Limb (tissue), 2 donors: ENCODE data around the gene P2RX5.

Source experiments
- DNase-seq, 2 donors: peaks; one replicate each; pipeline ENCODE4 v3.0.0-alpha.2; 2016; ENCODE audit errors: extremely low spot score in 2 of 2

Gene P2RX5

DNA sequence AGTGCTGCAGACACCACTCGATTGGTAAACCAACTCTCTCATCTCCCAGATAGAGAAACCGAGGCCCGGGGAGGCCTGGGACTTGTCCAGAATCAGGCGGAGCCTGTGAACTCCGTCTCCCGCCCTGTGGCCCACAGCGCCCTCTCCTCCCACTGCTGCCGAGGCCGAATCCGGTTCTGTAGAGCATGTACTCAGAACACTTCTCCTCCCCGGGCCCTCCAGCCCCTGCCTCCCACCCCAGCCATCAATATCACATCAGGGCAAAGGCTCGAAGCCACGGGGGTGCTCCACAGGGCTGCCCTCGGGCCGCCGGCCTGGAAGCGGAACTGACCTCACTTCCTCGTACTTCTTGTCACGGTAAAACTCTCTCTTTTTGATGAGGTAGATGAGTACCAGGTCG is 14.4 kb downstream of the P2RX5 start:
- no peak for DNase-seq

DNA sequence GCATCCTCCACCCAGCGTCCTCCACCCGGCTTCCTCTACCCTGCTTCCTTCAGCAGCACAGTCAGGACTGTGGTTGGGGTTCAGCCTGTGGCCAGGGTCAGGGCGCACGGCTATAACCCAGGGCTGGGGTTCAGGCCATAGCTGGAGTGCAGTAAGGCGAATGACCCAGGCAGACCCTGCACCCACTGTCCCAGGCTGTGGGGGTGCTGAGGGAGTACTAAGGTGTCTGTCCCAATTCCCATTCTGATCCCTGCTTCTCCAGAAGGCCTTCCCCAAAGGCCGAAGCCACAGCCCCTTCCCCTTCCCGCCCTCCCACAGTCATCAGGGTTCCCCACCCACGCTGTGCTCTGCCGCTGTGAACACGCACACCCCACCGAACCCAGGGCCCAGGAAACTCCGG is 14.9 kb downstream of the P2RX5 start:
- no peak for DNase-seq

GRCh38 chr17:3679531-3680126 is 16.3 kb downstream of the P2RX5 start:
- DNase-seq, result no peak

DNA sequence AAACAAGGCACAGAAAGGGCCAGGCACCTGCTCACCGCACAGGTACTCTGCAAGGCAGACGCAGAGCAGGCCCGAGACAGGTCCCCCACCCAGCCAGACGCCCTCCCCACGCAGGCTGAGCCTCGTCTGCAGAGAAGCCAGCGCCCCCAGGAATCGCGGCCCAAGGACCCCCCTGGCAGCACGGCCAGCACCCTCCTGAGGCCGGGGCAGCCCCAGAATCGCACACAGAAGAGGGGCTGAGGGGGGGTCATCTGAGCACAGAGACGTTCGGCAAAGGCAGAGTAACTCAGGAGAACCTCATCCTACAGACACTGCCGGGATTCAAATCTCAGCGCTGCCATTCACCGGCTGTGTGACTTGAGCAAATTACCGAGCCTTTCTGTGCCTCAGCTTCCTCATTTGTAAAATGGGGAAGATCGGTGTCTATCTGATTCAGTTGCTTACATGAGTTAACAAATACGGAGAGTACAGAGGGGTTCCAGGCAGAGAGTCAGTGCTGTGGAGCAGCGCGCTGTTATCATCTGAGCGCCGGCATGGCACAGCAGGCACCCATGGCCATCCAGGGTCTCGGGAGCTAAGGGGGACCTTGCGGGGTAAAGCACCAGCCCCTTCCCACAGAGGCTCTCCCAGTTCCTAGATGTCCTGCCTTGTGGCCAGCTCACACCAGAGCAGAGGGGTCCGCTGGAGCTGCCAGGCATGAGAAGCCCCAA is 17.0 kb downstream of the P2RX5 start:
- no peak for DNase-seq

GRCh38 chr17:3678095-3678820 is 17.7 kb downstream of the P2RX5 start:
- DNase-seq, result no peak

DNA sequence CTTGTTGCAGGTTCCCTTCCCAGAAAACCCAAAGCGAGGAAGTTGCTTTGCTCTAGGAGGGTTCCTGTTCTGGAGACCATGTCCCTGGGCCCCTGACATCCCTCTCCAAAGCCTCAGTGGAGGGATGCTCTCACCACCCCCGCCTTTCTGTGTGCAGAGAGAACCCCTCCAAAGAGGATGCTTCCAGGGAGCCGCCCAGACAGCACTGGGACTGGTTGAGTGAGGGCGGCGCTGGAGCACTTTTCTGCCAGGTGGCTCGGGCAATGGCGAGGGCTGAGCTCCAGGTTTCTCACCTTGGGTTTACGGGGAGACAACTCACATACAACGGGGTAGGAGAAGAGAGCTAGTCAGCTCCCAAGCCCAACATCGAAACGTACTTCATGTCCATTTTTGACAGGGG is 20.1 kb downstream of the P2RX5 start:
- no peak for DNase-seq

DNA sequence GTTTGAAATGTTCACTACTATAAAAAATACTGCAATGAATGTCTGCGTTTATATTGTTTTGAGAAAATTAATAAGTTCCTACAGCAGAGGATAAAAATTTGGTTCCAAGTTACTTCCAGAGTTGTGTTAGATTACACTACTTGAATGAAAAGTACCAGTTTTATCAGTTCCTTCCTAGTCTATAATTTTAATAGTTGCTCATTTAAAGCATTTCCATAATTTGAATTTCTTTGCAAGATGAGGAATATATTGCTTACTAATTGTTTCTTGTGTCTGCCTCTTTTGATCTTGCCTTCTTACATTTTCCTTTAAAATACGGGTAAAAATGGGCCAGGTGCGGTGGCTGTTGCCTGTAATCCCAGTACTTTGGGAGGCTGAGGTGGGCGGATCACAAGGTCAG is 23.4 kb downstream of the P2RX5 start:
- DNase-seq, result no peak

GRCh38 chr17:3669548-3669947 is 26.4 kb downstream of the P2RX5 start:
- no peak for DNase-seq

DNA sequence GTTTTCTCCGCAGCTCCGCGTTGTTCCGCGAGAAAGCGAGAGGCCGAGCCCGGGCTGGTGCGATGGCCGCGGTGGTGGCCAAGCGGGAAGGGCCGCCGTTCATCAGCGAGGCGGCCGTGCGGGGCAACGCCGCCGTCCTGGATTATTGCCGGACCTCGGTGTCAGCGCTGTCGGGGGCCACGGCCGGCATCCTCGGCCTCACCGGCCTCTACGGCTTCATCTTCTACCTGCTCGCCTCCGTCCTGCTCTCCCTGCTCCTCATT is 26.9 kb downstream of the P2RX5 start:
- DNase-seq, result no peak

DNA sequence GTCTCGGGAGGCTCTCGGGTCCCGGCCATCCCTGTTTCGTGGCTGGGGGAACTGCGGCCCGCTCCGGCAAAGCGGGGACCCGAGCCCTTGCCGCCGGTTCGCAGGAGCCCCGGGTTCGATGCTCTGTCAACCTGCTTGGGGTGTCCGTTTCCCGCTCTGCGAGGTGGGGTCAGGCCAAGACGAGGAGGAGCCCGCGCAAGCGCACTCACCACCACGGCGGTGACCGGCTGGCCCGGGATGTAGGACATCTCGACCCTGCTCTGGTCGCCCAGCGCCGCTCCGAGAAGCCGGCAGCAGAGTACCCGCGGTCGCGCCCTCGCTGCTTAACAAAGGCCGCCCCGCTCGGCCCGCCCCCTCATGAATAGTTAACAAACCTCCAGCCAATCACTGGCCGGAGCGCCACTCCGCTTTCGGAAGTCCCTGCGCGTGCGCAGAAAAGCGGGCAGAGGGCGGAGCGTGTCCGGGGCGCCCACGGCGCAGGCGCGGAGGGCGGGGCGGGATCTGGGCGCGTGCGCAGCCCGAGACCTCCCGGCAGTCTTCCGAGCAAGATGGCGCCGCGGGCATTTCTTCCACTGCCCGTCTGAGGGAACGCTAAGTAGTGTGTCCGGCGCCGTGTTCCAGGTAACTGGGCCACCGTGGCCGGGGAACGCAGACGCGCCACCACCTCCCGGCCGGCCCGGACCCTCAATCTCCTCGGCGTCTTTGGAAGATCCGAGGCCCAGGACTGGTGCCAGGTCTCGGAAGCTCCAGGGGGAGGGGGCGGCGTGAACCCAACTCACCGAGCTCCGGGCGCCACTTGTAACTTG is 27.5 kb downstream of the P2RX5 start, which contains the start of the genes EMC6 and TAX1BP3:
Gene EMC6, plus strand, starts transcription at position 534 of the 806 bp plus-strand sequence. CDS start 335 bp downstream, outside the sequence.
Gene TAX1BP3, minus strand, starts transcription at position 300 of the 806 bp plus-strand sequence. Its CDS starts 52 bp downstream, at position 248.
- peak; percentile 98 to 100 for DNase-seq

DNA sequence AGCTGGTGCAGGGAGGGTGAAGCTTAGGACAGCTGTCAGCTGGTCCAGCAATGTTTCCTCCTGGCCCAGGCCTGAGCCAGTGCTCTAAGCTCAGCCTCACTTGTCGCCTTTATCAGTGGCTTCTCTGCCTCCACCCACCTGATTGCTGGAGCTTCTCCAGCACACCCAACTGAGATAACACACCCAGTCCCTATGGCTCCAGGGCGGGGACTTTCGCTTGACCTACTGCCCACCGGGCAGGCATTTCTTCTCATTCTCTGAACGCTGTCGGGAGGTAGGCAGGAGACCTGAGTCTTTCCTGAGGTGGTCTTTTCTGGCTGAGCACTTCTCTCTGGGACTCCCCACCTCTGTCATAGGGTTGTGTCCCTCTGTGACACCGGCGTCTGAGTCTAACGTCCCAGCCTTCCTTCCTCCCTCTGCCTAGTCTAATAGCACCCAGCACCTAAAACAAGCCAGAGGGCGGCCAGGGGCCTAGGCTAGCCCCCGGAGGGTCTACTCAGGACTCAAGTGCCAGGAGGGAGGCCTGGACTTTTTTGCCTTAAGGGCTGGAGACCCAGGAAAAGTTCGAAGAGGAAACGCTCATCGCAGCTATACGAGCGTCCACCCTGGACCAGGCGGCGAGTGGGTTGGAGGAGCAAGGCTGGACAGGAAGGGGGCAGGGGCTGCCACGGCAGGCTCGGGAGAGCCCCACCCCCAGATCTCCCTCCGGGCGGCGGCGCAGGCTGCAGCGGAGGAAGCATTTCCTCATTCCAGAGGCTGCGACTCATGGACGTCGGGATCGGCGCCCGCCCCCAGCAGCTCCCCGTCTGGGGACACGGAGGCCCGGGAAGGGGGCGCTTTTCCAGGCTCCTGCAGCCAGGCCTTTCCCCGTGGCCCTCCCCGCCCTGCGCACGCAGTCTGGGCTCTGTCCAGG is 28.3 kb downstream of the P2RX5 start:
- peak; percentile 83 to 93 for DNase-seq

- no peak for DNase-seq
Measured at GRCh38 chr17:3666516-3666915, 29.4 kb downstream of the P2RX5 start.

DNA sequence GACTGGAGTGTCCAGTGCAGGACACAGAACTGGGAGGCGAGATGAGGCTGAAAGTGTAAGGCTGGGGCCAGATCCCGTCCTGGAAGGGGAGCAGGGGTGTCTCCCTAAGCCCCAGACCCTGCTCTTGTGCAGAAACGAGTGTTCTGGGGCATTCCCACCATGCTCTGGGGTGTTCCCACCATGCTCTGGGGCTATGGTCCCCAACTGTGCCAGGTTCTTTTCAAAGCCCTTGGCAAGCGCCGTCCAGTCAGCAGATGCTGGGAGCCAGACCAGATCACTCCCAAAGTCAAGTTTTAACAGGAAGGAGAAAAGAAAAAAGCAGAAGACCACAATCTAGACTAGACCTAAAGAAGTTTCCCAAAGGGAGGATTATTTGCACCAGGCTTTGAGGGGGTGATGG is 30.1 kb downstream of the P2RX5 start:
- DNase-seq, result no peak

GRCh38 chr17:3663102-3664011 is 32.6 kb downstream of the P2RX5 start:
- no peak for DNase-seq

- no peak for DNase-seq
Measured at GRCh38 chr17:3660311-3660891, 35.6 kb downstream of the P2RX5 start.

- DNase-seq, result no peak
Measured at GRCh38 chr17:3659541-3660111, 36.3 kb downstream of the P2RX5 start.

GRCh38 chr17:3658784-3659449 is 37.0 kb downstream of the P2RX5 start:
- DNase-seq, result no peak
